Transverse colon (tissue), 4 donors: ENCODE measurements around the gene MRPL41.

ENCODE experiments used
- POLR2A ChIP-seq: fragments of 450-650 bp; IDR thresholded peaks from one replicate; pipeline ENCODE4 v1.6.1; 2016; ENCODE audit warnings: antibody characterized with exemption, mild to moderate bottlenecking, moderate library complexity
- POLR2AphosphoS5 ChIP-seq, 3 donors: sonication (generic); formaldehyde crosslinking; IDR thresholded peaks; one replicate each; pipeline ENCODE4 v1.6.1; 2016; ENCODE audit warnings: antibody characterized with exemption in 3 of 3
- TF ChIP-seq, protein P1 (sequence below), 5 experiments: fragments of 200-600 bp in 3 of 5; fragments of 450-650 bp in 2 of 5; sonication (generic) in 3 of 5; IDR thresholded peaks; 1 replicate in 2 of 5; 2 replicates in 3 of 5; pipeline ENCODE4 v1.5.1; 2016 to 2017; ENCODE audit warnings: antibody characterized with exemption in 5 of 5, inconsistent platforms in 3 of 5, mild to moderate bottlenecking in 2 of 5, moderate library complexity in 1 of 5

- TF ChIP-seq POLR2A (no peak), POLR2AphosphoS5 (IDR thresholded peaks at IDR 0.05) (no peak)
- TF ChIP-seq, protein P1, sequence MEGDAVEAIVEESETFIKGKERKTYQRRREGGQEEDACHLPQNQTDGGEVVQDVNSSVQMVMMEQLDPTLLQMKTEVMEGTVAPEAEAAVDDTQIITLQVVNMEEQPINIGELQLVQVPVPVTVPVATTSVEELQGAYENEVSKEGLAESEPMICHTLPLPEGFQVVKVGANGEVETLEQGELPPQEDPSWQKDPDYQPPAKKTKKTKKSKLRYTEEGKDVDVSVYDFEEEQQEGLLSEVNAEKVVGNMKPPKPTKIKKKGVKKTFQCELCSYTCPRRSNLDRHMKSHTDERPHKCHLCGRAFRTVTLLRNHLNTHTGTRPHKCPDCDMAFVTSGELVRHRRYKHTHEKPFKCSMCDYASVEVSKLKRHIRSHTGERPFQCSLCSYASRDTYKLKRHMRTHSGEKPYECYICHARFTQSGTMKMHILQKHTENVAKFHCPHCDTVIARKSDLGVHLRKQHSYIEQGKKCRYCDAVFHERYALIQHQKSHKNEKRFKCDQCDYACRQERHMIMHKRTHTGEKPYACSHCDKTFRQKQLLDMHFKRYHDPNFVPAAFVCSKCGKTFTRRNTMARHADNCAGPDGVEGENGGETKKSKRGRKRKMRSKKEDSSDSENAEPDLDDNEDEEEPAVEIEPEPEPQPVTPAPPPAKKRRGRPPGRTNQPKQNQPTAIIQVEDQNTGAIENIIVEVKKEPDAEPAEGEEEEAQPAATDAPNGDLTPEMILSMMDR (IDR thresholded peaks at IDR 0.05), result no peak
These were observed 6.6 kb upstream of the MRPL41 start for GRCh38 chr9:137545123-137545522.
